ENCODE results near the gene FCRLB. TPM values are rescaled to one million over a fixed set of nuclear protein-coding genes. Genes with fewer than 3 reads are reported as not detected.

FCRLB gene
- total RNA-seq, 1 experiment from 2014 or later: not detected

DNA sequence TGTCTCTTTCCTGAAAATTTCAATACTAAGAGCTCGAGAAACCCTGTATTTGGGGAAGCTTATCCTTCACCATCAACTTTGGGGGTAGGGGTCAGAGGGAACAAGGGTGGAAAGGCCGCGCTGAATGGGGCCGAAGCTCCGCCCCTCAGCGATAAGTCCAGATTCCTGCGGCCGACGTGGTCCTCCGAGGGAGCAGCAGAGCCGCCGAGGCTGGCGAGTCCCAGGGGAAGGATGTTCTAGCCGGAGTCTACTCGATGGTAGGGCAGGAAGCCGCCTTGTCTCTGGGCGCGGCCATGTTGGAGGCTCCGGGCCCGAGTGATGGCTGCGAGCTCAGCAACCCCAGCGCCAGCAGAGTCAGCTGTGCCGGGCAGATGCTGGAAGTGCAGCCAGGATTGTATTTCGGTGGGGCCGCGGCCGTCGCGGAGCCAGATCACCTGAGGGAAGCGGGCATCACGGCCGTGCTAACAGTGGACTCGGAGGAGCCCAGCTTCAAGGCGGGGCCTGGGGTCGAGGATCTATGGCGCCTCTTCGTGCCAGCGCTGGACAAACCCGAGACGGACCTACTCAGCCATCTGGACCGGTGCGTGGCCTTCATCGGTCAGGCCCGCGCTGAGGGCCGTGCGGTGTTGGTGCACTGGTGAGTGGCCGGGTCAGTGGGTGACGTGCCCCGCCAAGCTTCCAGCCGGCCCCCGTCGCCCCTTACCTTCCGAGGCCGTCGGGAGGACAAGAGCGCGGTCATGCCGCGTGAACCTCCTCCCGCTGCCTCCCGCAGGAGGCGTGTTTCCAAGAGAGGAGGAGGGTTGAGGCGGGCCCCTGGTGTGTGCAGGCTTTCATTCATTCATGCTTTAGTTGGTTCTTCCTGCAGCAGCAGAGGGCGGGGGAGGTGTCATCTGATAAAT, 28.4 kb downstream of the FCRLB start, which contains the start of gene DUSP12:
Gene DUSP12 (plus strand): TSS at position 278 of the 899 bp plus-strand sequence. CDS start 16 bp downstream, at position 294.
- no peak within 1 kb of the TSS for H4K8ac ChIP-seq (replicated peaks; ENCODE audit: insufficient read length, low read depth, low read length)
- no peak within 1 kb of the TSS for H2BK5ac ChIP-seq (ENCODE audit: insufficient read length, low read length)
- no peak within 1 kb of the TSS for H2BK15ac ChIP-seq (ENCODE audit: low read depth, low read length)
- no peaks in the 10 kb centered on the region for H3K9me3 ChIP-seq (ENCODE audit: control insufficient read depth, low read depth, low read length)
- peak within 1 kb of the TSS; percentile 90 for H3K18ac ChIP-seq (ENCODE audit: insufficient read length, low read depth, low read length)
- peak within 1 kb of the TSS; percentile 99 to 100 (median 100) for H3K27ac Mint-ChIP-seq
- no peak within 1 kb of the TSS for H4K91ac ChIP-seq (ENCODE audit: insufficient read length, low read depth, low read length)
- H3K9ac ChIP-seq (ENCODE audit: extremely low read depth, insufficient read length, low read length): peak within 1 kb of the TSS; percentile 89
- no peaks in the 10 kb centered on the region for H3K27me3 ChIP-seq (ENCODE audit: insufficient read depth, low read length)
- no peak within 1 kb of the TSS for H3K23ac ChIP-seq (ENCODE audit: insufficient read length, low read depth, low read length)
- no peak within 1 kb of the TSS for H2AFZ ChIP-seq (ENCODE audit: low read length)
- H4K20me1 ChIP-seq (ENCODE audit: control insufficient read depth, insufficient read depth, insufficient read length): no peaks in the 10 kb centered on the region
- no peak within 1 kb of the TSS for H2BK120ac ChIP-seq (ENCODE audit: low read depth, low read length, poor library complexity, severe bottlenecking)
- H3K36me3 Mint-ChIP-seq (ENCODE audit: insufficient read depth in 1 of 3, low read depth in 3 of 3): peaks cover 26 to 42% (median 37%) of the 10 kb centered on the region in 3 experiments
- H3K23me2 ChIP-seq (ENCODE audit: insufficient read length, low read depth, low read length, poor library complexity, severe bottlenecking): no peaks in the 10 kb centered on the region
- WGBS (ENCODE audit: extremely low coverage, insufficient read length, low lambda C conversion rate): no CpG with 5 or more reads among the region's 65 CpGs
- TF ChIP-seq, protein P1, sequence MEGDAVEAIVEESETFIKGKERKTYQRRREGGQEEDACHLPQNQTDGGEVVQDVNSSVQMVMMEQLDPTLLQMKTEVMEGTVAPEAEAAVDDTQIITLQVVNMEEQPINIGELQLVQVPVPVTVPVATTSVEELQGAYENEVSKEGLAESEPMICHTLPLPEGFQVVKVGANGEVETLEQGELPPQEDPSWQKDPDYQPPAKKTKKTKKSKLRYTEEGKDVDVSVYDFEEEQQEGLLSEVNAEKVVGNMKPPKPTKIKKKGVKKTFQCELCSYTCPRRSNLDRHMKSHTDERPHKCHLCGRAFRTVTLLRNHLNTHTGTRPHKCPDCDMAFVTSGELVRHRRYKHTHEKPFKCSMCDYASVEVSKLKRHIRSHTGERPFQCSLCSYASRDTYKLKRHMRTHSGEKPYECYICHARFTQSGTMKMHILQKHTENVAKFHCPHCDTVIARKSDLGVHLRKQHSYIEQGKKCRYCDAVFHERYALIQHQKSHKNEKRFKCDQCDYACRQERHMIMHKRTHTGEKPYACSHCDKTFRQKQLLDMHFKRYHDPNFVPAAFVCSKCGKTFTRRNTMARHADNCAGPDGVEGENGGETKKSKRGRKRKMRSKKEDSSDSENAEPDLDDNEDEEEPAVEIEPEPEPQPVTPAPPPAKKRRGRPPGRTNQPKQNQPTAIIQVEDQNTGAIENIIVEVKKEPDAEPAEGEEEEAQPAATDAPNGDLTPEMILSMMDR (conservative IDR thresholded peaks at IDR 0.05): no peak; the same call in 2 of the 3 replicates
- H3K14ac ChIP-seq (ENCODE audit: insufficient read depth, low read length): peak within 1 kb of the TSS; percentile 96
- no peak within 1 kb of the TSS for H3K56ac ChIP-seq (ENCODE audit: insufficient read length, low read depth, low read length)
- H3K27me3 Mint-ChIP-seq (ENCODE audit: low read depth): peaks cover 19% of the 10 kb centered on the region
- no peak within 1 kb of the TSS for H2AK5ac ChIP-seq (ENCODE audit: insufficient read length, low read length)
- peaks cover 6 to 13% of the 10 kb centered on the region in 2 experiments for H3K4me1 Mint-ChIP-seq
- DNase-seq: peak; percentile 95
- H3K4ac ChIP-seq (ENCODE audit: low read depth, low read length): no peak within 1 kb of the TSS
- H2BK12ac ChIP-seq (ENCODE audit: insufficient read length, low read depth, low read length): no peak within 1 kb of the TSS
- H3K79me1 ChIP-seq (ENCODE audit: insufficient read depth, low read depth, low read length, poor library complexity, severe bottlenecking): peaks cover 3% of the 10 kb centered on the region
- H3T11ph ChIP-seq (ENCODE audit: low read length): no peak within 1 kb of the TSS
- H3K4me3 Mint-ChIP-seq: peak within 1 kb of the TSS; percentile 98
- peak within 1 kb of the TSS; percentile 23 for H4K5ac ChIP-seq (ENCODE audit: insufficient read length, low read depth, low read length)
- H3K4me2 ChIP-seq (ENCODE audit: insufficient read depth, insufficient read length, low read length): peak within 1 kb of the TSS; percentile 41
- H2BK20ac ChIP-seq (ENCODE audit: low read depth, low read length, poor library complexity, severe bottlenecking): no peak within 1 kb of the TSS
- no peaks in the 10 kb centered on the region for H3K4me1 ChIP-seq (ENCODE audit: insufficient read depth, low read length)
- H3K27ac ChIP-seq (ENCODE audit: insufficient read length, low read depth, low read length): peak within 1 kb of the TSS; percentile 7
- no peaks in the 10 kb centered on the region for H3K79me2 ChIP-seq (ENCODE audit: insufficient read depth, low read length)
- peaks cover 0 to 5% of the 10 kb centered on the region in 2 experiments; a peak in 1 of 5 replicates for H3K9me3 Mint-ChIP-seq
